ENCODE measurements around the gene UBAC1. TPM values are rescaled to one million over a fixed set of nuclear protein-coding genes. Genes with fewer than 3 reads are reported as not detected.

The UBAC1 gene
- total and polyA plus RNA-seq, 4 donors: 16.2 to 115 (median 16.4) TPM

DNA sequence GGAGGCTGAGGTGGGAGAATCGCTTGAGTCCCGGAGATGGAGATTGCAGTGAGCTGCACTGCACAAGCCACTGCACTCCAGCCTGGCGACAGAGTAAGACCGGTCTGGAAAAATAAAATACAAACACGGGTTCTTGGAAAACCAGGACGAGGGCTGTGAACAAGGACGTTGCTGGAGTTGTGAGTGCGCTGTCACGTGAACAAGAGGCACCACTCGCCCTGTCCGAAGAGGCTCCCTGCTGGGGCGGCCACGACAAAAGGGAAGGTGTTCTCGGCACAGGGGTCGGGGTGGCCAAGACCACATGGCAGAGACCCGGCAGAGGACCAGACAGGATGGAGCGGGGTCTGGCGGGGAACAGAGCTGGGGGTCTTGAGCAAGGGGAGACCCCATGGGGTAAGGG is 30.6 kb upstream of the UBAC1 start:
- Histone ChIP-seq H3K9ac (ENCODE audit: low read depth in 1 of 2, low read length in 2 of 2) (no peak overlapping the region), H3K4me1 (ENCODE audit: control insufficient read depth in 4 of 4, insufficient read depth in 4 of 4, low read length in 3 of 4) (peaks cover 20 to 51% (median 36%) of the 10 kb centered on the region in 4 donors), H3K4me3 (ENCODE audit: low read depth in 1 of 3, low read length in 3 of 3) (no peak overlapping the region), H3K27ac (ENCODE audit: low read depth in 1 of 2, low read length in 2 of 2) (peak overlapping the region in 1 of 2 donors; percentile 90), H3K9me3 (ENCODE audit: control insufficient read depth in 4 of 4, low read length in 3 of 4) (no peaks in the 10 kb centered on the region), H3K27me3 (ENCODE audit: control insufficient read depth in 4 of 4, insufficient read depth in 4 of 4, low read length in 3 of 4) (no peaks in the 10 kb centered on the region), H3K36me3 (ENCODE audit: control insufficient read depth in 4 of 4, insufficient read depth in 3 of 4, low read depth in 1 of 4, low read length in 3 of 4) (no peaks in the 10 kb centered on the region)
- WGBS: 89% methylated on average over 18 of the region's 18 CpGs
- TF ChIP-seq HNF4G (IDR thresholded peaks at IDR 0.05): no peak
- TF ChIP-seq HNF4A (conservative IDR thresholded peaks at IDR 0.05): no peak
- no peak for TF ChIP-seq TAF1 (conservative IDR thresholded peaks at IDR 0.05)
- TF ChIP-seq, protein P1, sequence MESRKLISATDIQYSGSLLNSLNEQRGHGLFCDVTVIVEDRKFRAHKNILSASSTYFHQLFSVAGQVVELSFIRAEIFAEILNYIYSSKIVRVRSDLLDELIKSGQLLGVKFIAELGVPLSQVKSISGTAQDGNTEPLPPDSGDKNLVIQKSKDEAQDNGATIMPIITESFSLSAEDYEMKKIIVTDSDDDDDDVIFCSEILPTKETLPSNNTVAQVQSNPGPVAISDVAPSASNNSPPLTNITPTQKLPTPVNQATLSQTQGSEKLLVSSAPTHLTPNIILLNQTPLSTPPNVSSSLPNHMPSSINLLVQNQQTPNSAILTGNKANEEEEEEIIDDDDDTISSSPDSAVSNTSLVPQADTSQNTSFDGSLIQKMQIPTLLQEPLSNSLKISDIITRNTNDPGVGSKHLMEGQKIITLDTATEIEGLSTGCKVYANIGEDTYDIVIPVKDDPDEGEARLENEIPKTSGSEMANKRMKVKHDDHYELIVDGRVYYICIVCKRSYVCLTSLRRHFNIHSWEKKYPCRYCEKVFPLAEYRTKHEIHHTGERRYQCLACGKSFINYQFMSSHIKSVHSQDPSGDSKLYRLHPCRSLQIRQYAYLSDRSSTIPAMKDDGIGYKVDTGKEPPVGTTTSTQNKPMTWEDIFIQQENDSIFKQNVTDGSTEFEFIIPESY (IDR thresholded peaks at IDR 0.05): no peak
- no peak for TF ChIP-seq FOXA2 (IDR thresholded peaks at IDR 0.05)
- no peak for TF ChIP-seq SP1 (IDR thresholded peaks at IDR 0.05)
- TF ChIP-seq, protein P2, sequence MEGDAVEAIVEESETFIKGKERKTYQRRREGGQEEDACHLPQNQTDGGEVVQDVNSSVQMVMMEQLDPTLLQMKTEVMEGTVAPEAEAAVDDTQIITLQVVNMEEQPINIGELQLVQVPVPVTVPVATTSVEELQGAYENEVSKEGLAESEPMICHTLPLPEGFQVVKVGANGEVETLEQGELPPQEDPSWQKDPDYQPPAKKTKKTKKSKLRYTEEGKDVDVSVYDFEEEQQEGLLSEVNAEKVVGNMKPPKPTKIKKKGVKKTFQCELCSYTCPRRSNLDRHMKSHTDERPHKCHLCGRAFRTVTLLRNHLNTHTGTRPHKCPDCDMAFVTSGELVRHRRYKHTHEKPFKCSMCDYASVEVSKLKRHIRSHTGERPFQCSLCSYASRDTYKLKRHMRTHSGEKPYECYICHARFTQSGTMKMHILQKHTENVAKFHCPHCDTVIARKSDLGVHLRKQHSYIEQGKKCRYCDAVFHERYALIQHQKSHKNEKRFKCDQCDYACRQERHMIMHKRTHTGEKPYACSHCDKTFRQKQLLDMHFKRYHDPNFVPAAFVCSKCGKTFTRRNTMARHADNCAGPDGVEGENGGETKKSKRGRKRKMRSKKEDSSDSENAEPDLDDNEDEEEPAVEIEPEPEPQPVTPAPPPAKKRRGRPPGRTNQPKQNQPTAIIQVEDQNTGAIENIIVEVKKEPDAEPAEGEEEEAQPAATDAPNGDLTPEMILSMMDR (IDR thresholded peaks at IDR 0.05; ENCODE audit: low read depth, low read length, missing input control): no peak
- no peak for TF ChIP-seq GABPA (IDR thresholded peaks at IDR 0.05 in 1 of 2, conservative IDR thresholded peaks at IDR 0.05 in 1 of 2)
- no peak for TF ChIP-seq FOXA1 (IDR thresholded peaks at IDR 0.05)
- TF ChIP-seq, protein P3, sequence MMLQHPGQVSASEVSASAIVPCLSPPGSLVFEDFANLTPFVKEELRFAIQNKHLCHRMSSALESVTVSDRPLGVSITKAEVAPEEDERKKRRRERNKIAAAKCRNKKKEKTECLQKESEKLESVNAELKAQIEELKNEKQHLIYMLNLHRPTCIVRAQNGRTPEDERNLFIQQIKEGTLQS (IDR thresholded peaks at IDR 0.05): no peak
- no peak for TF ChIP-seq EGR1 (IDR thresholded peaks at IDR 0.05; ENCODE audit: low read depth in 2 of 2)
- TF ChIP-seq, protein P4, sequence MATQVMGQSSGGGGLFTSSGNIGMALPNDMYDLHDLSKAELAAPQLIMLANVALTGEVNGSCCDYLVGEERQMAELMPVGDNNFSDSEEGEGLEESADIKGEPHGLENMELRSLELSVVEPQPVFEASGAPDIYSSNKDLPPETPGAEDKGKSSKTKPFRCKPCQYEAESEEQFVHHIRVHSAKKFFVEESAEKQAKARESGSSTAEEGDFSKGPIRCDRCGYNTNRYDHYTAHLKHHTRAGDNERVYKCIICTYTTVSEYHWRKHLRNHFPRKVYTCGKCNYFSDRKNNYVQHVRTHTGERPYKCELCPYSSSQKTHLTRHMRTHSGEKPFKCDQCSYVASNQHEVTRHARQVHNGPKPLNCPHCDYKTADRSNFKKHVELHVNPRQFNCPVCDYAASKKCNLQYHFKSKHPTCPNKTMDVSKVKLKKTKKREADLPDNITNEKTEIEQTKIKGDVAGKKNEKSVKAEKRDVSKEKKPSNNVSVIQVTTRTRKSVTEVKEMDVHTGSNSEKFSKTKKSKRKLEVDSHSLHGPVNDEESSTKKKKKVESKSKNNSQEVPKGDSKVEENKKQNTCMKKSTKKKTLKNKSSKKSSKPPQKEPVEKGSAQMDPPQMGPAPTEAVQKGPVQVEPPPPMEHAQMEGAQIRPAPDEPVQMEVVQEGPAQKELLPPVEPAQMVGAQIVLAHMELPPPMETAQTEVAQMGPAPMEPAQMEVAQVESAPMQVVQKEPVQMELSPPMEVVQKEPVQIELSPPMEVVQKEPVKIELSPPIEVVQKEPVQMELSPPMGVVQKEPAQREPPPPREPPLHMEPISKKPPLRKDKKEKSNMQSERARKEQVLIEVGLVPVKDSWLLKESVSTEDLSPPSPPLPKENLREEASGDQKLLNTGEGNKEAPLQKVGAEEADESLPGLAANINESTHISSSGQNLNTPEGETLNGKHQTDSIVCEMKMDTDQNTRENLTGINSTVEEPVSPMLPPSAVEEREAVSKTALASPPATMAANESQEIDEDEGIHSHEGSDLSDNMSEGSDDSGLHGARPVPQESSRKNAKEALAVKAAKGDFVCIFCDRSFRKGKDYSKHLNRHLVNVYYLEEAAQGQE (IDR thresholded peaks at IDR 0.05): no peak
- no peak for TF ChIP-seq JUND (IDR thresholded peaks at IDR 0.05)
- no peak for TF ChIP-seq NR2F2 (IDR thresholded peaks at IDR 0.05)
- no peak for TF ChIP-seq RXRA (IDR thresholded peaks at IDR 0.05)
- no peak for DNase-seq (ENCODE audit: low spot score)

Measured in liver (tissue), 9 donors.